HG03354 (cell line): Measurements from ENCODE around the gene PKNOX2.

Experiments used
- ATAC-seq: cut with Tn5 transposase; IDR thresholded peaks from one replicate; pipeline ENCODE4 v1.9.1; 2021; ENCODE audit warnings: mild to moderate bottlenecking; ENCODE audit not compliant: unreplicated experiment, poor library complexity, severe bottlenecking

Gene PKNOX2

GRCh38 chr11:125153837-125154236, 10.7 kb upstream of the PKNOX2 start:
- no peak for ATAC-seq

GRCh38 chr11:125154378-125155099, 10.0 kb upstream of the PKNOX2 start:
- no peak for ATAC-seq

- no peak for ATAC-seq
Measured at GRCh38 chr11:125155100-125155444, 9.5 kb upstream of the PKNOX2 start.

- ATAC-seq, result no peak
Measured at GRCh38 chr11:125155767-125156166, 8.8 kb upstream of the PKNOX2 start.

GRCh38 chr11:125156346-125157117, 8.0 kb upstream of the PKNOX2 start:
- no peak for ATAC-seq

GRCh38 chr11:125157118-125157733, 7.3 kb upstream of the PKNOX2 start:
- no peak for ATAC-seq

GRCh38 chr11:125157953-125158680, 6.4 kb upstream of the PKNOX2 start:
- ATAC-seq, result no peak

GRCh38 chr11:125162743-125163142, 1.8 kb upstream of the PKNOX2 start:
- ATAC-seq, result no peak

- ATAC-seq, result no peak
Measured at GRCh38 chr11:125163431-125164063, 1.0 kb upstream of the PKNOX2 start.

- no peak for ATAC-seq
Measured at GRCh38 chr11:125164091-125164421, 495 bp upstream of the PKNOX2 start.

GRCh38 chr11:125165111-125165842, 726 bp downstream of the PKNOX2 start:
- ATAC-seq, result peak; percentile 21

GRCh38 chr11:125165843-125166763, 1.6 kb downstream of the PKNOX2 start:
- ATAC-seq, result no peak

GRCh38 chr11:125166764-125167291, 2.3 kb downstream of the PKNOX2 start:
- ATAC-seq, result no peak

- no peak for ATAC-seq
Measured at GRCh38 chr11:125167292-125167953, 2.9 kb downstream of the PKNOX2 start.

GRCh38 chr11:125167954-125168835, 3.6 kb downstream of the PKNOX2 start:
- no peak for ATAC-seq

- ATAC-seq, result no peak
Measured at GRCh38 chr11:125168918-125169456, 4.4 kb downstream of the PKNOX2 start.
